ENCODE measurements around the gene NUP62CL.

The NUP62CL gene

GRCh38 chrX:107076158-107076557 is 130.1 kb downstream of the NUP62CL start (continued):
- TF ChIP-seq, protein P1, sequence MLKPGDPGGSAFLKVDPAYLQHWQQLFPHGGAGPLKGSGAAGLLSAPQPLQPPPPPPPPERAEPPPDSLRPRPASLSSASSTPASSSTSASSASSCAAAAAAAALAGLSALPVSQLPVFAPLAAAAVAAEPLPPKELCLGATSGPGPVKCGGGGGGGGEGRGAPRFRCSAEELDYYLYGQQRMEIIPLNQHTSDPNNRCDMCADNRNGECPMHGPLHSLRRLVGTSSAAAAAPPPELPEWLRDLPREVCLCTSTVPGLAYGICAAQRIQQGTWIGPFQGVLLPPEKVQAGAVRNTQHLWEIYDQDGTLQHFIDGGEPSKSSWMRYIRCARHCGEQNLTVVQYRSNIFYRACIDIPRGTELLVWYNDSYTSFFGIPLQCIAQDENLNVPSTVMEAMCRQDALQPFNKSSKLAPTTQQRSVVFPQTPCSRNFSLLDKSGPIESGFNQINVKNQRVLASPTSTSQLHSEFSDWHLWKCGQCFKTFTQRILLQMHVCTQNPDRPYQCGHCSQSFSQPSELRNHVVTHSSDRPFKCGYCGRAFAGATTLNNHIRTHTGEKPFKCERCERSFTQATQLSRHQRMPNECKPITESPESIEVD (tag by site-specific recombination; IDR thresholded peaks at IDR 0.05) = no peak
- TF ChIP-seq ZNF202 (tag by site-specific recombination; IDR thresholded peaks at IDR 0.05; ENCODE audit: borderline replicate concordance) (peak; percentile 88; the same call in 1 of the 2 replicates), HOXA7 (CRISPR knock-in tag; IDR thresholded peaks at IDR 0.05; ENCODE audit: borderline replicate concordance) (no peak), KLF8 (tag by site-specific recombination; IDR thresholded peaks at IDR 0.05) (no peak), ZSCAN16 (tag by site-specific recombination; IDR thresholded peaks at IDR 0.05) (no peak), ZNF561 (tag by site-specific recombination; IDR thresholded peaks at IDR 0.05; ENCODE audit: borderline replicate concordance) (no peak), ZSCAN4 (tag by site-specific recombination; IDR thresholded peaks at IDR 0.05) (no peak), PRDM10 (tag by site-specific recombination; IDR thresholded peaks at IDR 0.05) (no peak), CTCF (tag by site-specific recombination; IDR thresholded peaks at IDR 0.05) (no peak), ZNF677 (tag by site-specific recombination; IDR thresholded peaks at IDR 0.05) (no peak), ZFP37 (tag by site-specific recombination; IDR thresholded peaks at IDR 0.05) (no peak), ZNF112 (tag by site-specific recombination; IDR thresholded peaks at IDR 0.05) (no peak), ZNF776 (tag by site-specific recombination; IDR thresholded peaks at IDR 0.05; ENCODE audit: borderline replicate concordance) (no peak), ZNF426 (tag by site-specific recombination; IDR thresholded peaks at IDR 0.05) (peak; percentile 94), ZNF670 (tag by site-specific recombination; IDR thresholded peaks at IDR 0.05; ENCODE audit: low read depth) (no peak), ZNF280C (tag by site-specific recombination; IDR thresholded peaks at IDR 0.05) (no peak), ZNF155 (tag by site-specific recombination; IDR thresholded peaks at IDR 0.05) (no peak), ZNF24 (tag by site-specific recombination; IDR thresholded peaks at IDR 0.05) (no peak), SCRT2 (tag by site-specific recombination; IDR thresholded peaks at IDR 0.05) (no peak)
- TF ChIP-seq, protein P2, sequence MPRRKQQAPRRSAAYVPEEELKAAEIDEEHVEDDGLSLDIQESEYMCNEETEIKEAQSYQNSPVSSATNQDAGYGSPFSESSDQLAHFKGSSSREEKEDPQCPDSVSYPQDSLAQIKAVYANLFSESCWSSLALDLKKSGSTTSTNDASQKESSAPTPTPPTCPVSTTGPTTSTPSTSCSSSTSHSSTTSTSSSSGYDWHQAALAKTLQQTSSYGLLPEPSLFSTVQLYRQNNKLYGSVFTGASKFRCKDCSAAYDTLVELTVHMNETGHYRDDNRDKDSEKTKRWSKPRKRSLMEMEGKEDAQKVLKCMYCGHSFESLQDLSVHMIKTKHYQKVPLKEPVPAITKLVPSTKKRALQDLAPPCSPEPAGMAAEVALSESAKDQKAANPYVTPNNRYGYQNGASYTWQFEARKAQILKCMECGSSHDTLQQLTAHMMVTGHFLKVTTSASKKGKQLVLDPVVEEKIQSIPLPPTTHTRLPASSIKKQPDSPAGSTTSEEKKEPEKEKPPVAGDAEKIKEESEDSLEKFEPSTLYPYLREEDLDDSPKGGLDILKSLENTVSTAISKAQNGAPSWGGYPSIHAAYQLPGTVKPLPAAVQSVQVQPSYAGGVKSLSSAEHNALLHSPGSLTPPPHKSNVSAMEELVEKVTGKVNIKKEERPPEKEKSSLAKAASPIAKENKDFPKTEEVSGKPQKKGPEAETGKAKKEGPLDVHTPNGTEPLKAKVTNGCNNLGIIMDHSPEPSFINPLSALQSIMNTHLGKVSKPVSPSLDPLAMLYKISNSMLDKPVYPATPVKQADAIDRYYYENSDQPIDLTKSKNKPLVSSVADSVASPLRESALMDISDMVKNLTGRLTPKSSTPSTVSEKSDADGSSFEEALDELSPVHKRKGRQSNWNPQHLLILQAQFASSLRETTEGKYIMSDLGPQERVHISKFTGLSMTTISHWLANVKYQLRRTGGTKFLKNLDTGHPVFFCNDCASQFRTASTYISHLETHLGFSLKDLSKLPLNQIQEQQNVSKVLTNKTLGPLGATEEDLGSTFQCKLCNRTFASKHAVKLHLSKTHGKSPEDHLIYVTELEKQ (tag by site-specific recombination; IDR thresholded peaks at IDR 0.05; ENCODE audit: borderline replicate concordance) = no peak
- TF ChIP-seq, protein P3, sequence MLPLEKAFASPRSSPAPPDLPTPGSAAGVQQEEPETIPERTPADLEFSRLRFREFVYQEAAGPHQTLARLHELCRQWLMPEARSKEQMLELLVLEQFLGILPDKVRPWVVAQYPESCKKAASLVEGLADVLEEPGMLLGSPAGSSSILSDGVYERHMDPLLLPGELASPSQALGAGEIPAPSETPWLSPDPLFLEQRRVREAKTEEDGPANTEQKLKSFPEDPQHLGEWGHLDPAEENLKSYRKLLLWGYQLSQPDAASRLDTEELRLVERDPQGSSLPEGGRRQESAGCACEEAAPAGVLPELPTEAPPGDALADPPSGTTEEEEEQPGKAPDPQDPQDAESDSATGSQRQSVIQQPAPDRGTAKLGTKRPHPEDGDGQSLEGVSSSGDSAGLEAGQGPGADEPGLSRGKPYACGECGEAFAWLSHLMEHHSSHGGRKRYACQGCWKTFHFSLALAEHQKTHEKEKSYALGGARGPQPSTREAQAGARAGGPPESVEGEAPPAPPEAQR (tag by site-specific recombination; IDR thresholded peaks at IDR 0.05) = no peak
- TF ChIP-seq, protein P4, sequence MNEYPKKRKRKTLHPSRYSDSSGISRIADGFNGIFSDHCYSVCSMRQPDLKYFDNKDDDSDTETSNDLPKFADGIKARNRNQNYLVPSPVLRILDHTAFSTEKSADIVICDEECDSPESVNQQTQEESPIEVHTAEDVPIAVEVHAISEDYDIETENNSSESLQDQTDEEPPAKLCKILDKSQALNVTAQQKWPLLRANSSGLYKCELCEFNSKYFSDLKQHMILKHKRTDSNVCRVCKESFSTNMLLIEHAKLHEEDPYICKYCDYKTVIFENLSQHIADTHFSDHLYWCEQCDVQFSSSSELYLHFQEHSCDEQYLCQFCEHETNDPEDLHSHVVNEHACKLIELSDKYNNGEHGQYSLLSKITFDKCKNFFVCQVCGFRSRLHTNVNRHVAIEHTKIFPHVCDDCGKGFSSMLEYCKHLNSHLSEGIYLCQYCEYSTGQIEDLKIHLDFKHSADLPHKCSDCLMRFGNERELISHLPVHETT (tag by site-specific recombination; IDR thresholded peaks at IDR 0.05) = no peak

Measured in HEK293 (cell line).